GM21717 (cell line): ENCODE data around the gene C16orf54.
"Not testable (repeated sequence)": the region's sequence is repeated elsewhere in the genome, so short reads cannot be mapped to it uniquely, and the experiment has no call there.

Experiments
- ATAC-seq: cut with Tn5 transposase; IDR thresholded peaks from one replicate; pipeline ENCODE4 v1.9.1; 2021; ENCODE audit warnings: mild to moderate bottlenecking, moderate library complexity; ENCODE audit not compliant: unreplicated experiment

C16orf54 gene, protein sequence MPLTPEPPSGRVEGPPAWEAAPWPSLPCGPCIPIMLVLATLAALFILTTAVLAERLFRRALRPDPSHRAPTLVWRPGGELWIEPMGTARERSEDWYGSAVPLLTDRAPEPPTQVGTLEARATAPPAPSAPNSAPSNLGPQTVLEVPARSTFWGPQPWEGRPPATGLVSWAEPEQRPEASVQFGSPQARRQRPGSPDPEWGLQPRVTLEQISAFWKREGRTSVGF

DNA sequence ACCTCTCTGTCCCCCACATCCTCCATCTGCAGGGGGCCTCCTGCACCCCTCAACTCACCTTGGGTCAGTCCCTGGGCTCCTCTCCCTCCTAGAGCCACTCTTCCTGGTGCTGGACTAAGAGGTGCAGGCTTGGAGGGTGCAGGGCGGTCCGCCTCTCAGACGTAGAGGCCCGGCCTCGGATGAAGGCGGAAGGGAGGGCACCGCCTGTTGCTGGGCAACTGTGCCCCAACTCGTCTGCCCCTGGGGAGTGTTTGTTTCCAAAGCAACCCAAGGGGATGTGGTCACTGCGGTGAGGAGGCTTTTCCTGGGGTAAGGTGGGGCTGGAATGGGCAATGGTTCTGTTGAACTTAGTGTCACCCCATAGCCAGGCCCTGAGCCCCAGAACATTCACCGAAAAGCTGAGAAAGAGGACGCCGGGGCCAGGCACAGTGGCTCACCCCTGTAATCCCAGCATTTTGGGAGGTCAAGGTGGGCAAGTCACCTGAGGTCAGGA is at the start of gene C16orf54:
TSS of gene C16orf54 (minus strand) at position 138 of the 493 bp plus-strand sequence. CDS start 1,039 bp downstream, outside the sequence.
- peak; percentile 69 for ATAC-seq

DNA sequence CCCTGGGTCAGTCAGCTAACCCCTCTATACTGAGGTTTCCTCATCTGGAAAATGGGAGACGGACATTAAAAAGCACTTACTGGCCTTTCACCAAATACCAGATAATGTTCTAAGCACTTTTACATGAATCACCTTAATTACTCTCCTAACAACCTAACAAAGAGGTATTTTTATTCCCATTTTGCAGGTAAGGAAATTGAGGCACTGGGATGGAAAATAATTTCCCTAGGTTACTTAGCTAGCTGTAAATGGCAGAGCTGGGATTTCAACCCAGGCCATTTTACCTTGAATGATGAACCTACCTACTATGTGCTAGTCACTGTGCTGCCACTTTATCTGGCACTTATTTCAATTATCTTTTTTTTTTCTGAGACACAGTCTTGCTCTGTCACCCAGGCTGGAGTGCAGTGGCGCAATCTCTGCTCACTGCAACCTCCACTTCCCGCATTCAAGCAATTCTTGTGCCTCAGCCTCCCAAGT is 48.5 kb upstream of the C16orf54 start:
- no peak for ATAC-seq

DNA sequence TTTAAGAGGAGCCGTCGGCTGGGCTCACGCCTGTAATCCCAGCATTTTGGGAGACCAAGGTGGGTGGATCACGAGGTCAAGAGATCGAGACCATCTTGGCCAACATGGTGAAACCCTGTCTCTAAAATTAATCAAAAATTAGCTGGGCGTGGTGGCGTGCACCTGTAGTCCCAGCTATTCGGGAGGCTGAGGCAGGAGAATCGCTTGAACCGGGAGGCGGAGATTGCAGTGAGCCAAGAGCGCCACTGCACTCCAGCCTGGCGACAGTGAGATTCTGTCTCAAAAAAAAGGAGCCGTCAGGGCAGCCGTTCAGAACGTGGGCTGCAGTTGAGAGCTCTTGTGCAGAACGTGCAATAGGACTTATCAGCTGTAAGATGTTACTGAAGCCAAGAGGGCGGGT is 47.4 kb upstream of the C16orf54 start:
- not testable (repeated sequence) for ATAC-seq

DNA sequence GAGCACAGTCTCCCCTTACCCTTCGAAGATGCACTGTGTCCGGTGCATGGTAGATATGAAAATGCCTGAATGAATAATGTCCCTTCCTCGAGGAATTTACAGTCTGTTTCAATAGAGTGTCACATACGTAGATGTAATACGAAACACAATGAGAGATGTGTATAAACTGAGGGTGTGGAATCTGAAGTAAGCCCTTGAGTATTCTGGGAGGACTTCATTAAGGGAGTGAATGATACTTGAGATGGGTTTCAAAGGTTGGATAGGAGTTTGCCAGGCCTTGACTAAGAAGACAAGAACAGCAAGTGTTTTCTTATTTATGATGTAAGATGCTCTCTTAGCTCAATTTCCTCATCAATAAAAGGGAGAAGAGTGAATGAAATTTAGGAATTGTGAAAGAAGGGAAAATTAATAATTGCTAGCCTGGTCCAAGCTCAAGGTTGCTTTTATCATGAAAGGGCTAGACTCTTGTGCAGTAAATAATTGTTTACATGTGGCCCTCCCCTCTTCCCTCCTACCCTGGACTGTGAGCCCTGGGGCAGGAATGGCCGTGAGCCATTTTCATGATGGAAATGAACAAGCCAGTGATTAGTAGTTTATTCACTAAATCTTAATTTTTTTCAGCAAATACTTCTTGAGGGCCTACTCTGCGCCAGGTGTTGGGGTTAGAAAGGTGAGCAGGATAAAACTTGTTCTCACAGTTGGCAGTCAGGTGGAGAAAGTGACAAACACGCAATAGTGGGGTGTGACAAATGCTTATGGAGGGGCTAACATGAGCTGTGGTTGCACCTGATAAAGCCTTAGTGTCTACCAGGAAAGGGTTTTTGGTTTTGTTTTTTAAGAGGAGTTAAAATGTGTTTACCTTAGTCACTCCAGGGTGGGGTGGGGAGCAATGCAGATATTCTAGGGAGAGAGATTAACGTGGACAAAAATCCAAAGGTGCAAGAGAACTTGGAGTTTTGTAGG is 46.3 kb upstream of the C16orf54 start:
- ATAC-seq, result no peak

DNA sequence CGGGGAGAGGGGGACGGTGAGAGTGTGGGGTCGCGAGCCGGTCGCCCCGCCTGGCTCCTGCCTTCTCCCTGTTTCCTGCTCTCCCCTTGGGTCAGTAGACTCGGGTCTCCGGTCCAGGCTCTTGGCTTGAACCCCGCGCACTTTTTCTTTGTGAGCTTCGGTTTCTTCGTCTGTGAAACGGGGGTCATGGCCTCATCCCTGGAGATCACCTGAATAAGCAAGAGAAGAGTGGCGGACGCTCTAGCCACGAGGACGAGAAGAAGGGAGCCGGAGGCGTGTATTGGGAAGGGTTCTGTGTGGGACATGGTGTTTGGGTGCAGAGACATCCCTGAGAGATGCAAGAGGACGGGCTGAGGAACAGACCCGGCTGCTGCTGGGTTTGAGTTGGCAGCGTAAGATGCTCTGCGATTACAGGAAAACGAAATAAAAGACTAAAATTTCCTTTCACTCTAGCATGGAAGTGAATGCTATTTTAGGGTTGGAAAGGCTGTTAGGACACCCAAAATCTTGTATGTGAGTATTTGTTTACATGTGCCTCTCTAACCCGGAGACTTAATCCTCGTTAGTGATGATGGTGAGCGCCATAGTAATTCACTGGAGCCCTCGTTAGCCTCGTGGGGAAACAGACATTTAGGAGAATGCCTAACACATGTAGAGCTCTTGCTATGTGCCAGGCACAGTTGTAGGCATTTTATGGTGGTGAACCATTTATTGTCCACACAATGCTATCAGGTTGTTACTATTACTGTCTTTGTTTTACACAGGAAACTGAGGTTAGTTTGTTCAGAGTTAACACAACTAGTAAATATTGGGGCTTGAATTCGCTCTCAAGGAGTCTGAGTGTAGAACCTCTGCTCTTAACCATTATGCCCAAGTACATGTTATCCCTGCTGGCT is 45.4 kb upstream of the C16orf54 start:
- peak; percentile 29 for ATAC-seq

DNA sequence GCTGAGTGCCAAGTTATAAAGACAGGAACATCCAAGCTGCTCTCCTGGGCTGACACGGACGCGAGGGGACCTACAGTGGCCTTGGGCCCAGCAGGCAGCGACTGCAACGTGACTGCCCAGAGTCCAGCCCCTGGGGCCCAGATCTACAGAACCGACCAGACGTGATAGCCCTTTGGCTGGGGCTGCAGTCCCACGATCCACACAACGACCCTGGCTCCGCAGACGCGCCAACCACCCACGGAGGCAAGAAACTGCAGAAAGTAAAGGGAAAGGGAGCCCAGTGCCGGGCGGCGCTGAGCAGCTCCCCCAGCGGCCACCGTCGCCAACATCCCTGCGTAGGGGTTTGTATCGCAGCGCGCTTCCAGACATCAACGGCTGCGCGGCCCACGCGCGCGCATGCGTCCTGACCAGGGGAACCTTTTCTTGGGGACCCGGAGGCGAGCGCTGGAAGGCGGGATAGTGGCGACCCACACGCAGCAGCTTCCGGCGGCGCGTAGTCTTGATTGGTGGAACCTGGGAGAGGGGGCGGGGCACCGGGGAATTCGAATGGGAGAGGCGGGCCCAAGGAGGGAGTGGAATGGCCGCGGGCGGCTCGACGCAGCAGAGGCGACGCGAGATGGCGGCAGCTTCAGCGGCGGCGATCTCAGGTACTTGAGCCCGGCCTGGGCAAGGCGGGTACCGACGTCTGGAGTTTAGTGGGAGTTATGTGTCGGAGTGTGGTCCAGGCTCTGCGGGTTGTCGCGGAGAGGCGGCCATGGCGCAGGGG is 44.6 kb upstream of the C16orf54 start, which contains the start of gene KIF22:
TSS of gene KIF22 (plus strand) at position 569 of the 766 bp plus-strand sequence. CDS start at position 578, 9 bp downstream.
- peak; percentile 76 for ATAC-seq

DNA sequence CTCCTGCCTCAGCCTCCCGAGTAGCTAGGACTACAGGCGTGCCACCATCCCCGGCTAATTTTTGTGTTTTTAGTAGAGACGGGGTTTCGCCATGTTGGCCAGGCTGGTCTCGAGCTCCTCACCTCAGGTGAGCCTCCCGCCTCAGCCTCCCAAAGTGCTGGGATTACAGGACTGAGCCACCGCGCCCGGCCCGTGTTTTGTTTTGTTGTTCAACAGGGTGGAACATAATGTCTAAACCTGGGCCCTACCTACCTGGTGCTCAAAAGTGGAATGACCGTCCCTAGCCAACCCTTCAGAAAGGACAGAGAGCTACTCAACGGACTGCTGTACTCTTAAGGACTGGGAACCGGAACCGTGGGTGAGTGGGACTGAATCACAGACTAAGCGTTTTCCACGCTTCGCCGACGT is 44.0 kb upstream of the C16orf54 start:
- ATAC-seq, result no peak

DNA sequence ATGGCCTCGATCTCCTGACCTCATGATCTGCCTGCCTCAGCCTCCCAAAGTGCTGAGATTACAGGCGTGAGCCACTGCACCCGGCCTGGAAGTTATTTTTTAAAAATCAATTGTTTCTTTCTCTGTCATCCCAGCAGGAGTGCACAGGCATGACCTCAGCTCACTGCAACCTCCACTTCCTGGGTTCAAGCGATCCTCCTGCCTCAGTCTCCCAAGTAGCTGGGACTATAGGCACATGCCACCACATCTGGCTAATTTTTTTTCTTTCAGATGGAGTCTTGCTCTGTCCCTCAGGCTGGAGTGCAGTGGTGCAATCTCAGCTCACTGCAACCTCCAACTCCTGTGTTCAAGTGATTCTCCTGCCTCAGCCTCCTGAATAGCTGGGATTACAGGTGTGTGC is 41.4 kb upstream of the C16orf54 start:
- ATAC-seq, result not testable (repeated sequence)

DNA sequence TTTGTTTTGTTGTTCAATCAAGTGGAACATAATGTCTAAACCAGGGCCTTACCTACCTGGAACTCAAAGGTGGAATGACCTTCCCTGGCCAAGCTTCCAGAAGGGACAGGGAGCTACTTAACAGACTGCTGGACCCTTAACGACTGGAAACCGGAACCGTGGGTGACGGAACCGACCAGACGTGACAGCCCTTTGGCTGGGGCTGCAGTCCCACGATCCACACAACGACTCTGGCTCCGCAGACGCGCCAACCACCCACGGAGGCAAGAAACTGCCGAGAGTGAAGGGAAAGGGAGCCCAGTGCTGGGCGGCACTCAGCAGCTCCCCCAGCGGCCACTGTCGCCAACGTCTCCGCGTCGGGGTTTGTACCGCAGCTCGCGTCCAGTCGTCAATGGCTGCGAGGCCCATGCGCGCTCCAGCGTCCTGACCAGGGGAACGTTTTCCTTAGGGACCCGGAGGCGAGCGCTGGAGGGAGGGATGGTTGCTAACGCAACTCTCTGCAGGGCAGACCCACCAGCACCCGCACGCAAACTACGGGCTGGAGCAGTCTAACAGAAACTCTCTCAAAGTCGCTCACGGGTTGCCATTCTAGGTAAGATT is 39.2 kb upstream of the C16orf54 start:
- ATAC-seq, result peak; percentile 47

DNA sequence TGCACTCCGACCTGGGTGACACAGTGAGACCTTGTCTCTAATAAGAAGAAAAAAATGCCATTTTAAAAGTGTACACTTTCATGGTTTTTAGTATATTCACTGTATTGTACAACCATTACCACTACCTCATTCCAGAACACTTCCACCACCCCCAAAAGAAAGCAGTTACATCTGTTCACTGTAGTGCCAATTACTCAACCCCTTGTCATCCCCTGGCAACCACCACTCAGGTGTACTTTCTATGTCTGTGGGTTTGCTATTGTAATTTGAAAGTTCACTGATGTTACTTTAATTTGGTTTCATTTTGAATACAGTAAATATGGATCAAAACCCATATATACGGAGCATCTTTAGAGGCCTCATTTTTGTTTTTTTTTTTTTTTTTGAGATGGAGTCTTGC is 38.4 kb upstream of the C16orf54 start:
- ATAC-seq, result no peak

DNA sequence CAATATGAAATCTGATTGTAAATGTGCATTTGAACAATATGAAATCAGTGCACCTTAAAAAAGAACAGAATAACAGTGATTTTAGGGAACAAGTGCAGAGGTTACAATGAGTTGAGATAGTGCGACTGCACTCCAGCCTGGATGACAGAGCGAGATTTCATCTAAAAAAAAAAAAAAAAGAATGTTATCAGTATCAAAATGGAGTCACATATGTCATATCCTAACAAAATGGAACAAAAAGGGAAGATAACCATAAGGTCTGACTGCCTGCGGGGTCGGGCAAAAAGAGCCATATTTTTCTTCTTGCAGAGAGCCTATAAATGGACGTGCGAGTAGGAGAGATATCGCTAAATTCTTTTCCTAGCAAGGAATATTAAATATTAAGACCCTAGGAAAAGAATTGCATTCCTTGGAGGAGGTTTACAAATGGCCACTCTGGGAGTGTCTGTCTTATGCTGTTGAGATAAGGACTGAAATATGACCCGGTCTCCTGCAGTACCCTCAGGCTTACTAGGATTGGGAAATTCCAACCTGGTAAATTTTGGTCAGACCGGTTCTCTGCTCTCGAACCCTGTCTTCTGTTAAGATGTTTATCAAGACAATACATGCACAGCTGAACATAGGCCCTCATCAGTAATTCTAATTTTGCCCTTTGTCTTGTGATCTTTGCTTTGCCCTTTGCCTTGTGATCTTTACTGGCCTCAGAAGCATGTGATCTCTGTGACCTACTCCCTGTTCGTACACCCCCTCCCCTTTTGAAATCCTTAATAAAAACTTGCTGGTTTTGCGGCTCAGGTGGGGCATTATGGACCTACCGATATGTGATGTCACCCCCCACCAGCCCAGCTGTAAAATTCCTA is 37.5 kb upstream of the C16orf54 start:
- not testable (repeated sequence) for ATAC-seq

DNA sequence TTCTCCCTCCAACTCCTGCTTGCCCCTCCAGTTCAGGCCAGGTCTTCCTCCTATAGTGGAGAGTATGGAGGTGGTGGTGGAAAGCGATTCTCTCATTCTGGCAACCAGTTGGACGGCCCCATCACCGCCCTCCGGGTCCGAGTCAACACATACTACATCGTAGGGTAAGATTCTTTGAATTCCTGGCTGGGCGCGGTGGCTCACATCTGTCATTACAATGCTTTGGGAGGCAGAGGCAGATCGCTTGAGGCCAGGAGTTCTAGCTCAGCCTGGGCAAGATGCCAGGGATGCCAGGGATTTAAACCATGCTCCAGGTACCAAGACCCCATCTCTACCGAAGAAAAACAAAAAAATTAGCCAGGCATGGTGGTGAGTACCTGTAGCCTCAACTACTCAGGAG is 33.7 kb upstream of the C16orf54 start:
- ATAC-seq, result no peak

DNA sequence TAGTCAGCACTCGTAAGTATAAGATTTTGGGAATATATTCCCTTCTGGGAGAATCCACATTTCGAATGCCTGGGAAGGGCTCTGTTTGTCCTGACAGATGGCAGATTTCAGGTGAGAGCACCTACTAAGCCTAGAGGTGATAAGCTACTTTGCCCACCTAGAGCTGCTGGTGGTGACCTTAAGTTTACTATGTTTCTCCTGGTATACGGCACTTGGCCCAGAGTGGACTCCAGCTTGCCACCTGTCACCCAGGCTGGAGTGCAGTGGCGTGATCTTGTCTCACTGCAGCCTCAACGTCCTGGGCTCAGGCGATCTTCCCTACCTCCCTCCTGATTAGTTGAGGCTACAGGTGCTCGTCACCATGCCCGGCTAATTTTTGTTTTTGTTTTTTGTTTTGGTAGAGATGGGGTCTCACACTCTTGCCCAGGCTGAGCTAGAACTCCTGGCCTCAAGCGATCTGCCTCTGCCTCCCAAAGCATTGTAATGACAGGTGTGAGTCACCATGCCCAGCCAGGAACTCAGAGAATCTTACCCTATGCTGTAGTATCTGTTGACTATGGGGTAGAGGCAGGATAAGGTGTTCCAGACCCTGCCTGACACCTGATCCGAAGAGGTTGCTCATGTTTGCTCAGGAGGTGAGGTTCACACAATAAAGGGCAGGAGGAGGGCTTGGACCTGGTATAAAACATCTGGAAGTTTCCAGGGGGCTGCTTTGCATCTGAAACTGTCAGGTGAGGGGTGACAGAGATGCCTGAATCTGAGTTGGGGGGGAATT is 32.0 kb upstream of the C16orf54 start, which contains the start of gene ZG16:
TSS of gene ZG16 (plus strand) at position 681 of the 775 bp plus-strand sequence. CDS start 1,011 bp downstream, outside the sequence.
- ATAC-seq, result no peak

DNA sequence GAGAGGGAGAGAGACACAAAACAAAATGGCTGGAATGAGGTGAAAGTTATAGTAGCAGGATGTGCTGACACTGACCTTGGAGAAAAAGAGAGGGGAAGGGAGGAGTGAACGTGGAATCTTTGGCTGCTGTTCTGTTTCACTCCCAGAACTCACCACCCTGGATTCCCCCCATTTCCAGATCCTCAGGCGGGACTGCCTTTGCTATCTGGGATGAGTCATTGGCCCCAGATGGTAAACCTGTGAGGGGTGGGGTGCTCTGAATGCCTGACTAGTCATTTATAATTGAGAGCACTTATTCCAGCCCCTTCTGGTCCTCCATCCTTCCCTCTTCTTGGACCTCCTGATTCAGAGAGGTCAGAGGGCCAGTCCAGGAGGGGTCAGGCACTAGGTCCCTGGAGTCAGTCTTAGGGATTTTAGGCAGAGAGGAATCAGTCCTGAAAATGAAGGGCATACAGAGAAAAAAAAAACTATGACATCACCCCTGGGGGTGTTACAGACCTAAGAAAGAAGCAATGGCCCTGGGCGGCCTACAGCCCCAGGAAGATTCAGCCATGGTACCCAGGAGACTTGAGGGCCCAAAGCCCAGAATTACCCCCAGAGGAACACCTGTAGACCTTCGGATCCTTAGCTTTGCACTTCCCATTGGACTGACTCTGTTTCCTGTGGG is 30.1 kb upstream of the C16orf54 start:
- ATAC-seq, result no peak

DNA sequence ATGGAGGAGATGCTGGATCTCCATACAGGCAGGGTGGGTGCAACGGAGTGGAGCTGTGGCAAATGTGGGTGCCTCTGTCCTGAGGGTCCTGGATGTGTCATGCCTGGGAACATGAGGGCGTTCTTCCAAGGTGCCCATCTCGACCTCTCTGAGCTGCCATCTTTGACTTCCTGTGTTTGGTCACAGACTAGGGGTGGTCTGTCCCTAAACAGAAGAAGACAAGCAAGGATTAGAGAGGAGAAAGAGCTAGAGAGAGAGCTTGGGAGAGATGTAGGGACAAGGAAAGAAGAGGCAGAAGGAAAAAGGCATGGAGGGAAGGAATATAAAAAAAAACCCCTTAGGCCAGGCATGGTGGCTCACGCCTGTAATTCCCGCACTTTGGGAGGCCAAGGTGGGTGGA is 28.9 kb upstream of the C16orf54 start:
- no peak for ATAC-seq

DNA sequence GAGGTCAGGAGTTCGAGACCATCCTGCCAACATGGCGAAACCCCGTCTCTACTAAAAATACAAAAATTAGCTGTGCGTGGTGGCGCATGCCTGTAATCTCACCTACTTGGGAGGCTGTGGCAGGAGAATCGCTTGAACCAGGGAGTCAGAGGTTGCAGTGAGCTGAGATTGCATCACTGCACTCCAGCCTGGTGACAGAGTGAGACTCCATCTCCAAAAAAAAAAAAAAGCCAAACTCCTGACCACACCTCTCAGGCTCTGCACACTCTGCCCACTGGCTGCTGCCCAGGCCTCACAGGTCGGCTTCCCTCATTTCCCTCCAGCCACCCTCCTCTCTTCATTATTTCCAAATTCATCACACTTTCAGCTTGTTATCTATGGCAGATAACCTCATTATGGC is 26.5 kb upstream of the C16orf54 start:
- not testable (repeated sequence) for ATAC-seq
